K562 (cell line): ENCODE measurements around the gene HES4. TPM values are rescaled to one million over a fixed set of nuclear protein-coding genes. Genes with fewer than 3 reads are reported as not detected.
A peak's percentile ranks its signal among the peaks of the same experiment; 100 is the strongest.

Experiments
- ATF1 ChIP-seq, 2 experiments: fragments of 450-650 bp in 1 of 2; IDR thresholded peaks; 2 replicates each; pipeline ENCODE4 v1.6.1; 2016; ENCODE audit warnings: missing compliant biosample characterization in 1 of 2, missing genetic modification characterization in 1 of 2
- CHCHD3 ChIP-seq: fragments of 250-450 bp; sonication (Bioruptor Pico); IDR thresholded peaks from 2 replicates; pipeline ENCODE4 v2.1.2; 2022; ENCODE audit warnings: mild to moderate bottlenecking
- CREM ChIP-seq: IDR thresholded peaks from 2 replicates; pipeline ENCODE4 v1.6.1; 2014; ENCODE audit warnings: antibody characterized with exemption, low read depth
- E2F5 ChIP-seq: sonication (generic); formaldehyde crosslinking; IDR thresholded peaks from 2 replicates; pipeline ENCODE4 v1.8.0; 2022; ENCODE audit warnings: mild to moderate bottlenecking, missing genetic modification reagents
- EP400 ChIP-seq: fragments of 450-650 bp; IDR thresholded peaks from 2 replicates; pipeline ENCODE4 v1.6.1; 2017; ENCODE audit warnings: antibody characterized with exemption, mild to moderate bottlenecking, moderate library complexity
- HNRNPK ChIP-seq: fragments of 200-400 bp; formaldehyde crosslinking; IDR thresholded peaks from one replicate; pipeline ENCODE4 v1.6.1; 2018; ENCODE audit warnings: mild to moderate bottlenecking, low read depth, low read length; ENCODE audit not compliant: poor library complexity, severe bottlenecking
- MBD1 ChIP-seq: fragments of 250-450 bp; sonication (Bioruptor Pico); IDR thresholded peaks from 2 replicates; pipeline ENCODE4 v1.8.0; 2022; ENCODE audit warnings: inconsistent platforms
- MIER1 ChIP-seq: fragments of 450-650 bp; IDR thresholded peaks from 2 replicates; pipeline ENCODE4 v1.6.1; 2016; ENCODE audit warnings: antibody characterized with exemption, mild to moderate bottlenecking, low read depth
- NFE2L1 ChIP-seq: fragments of 450-650 bp; IDR thresholded peaks from 2 replicates; pipeline ENCODE4 v1.6.1; 2016; ENCODE audit warnings: missing genetic modification characterization, low read depth, mild to moderate bottlenecking, missing compliant biosample characterization, moderate library complexity, borderline replicate concordance
- NFRKB ChIP-seq: fragments of 450-650 bp; IDR thresholded peaks from 2 replicates; pipeline ENCODE4 v1.6.1; 2016; ENCODE audit warnings: low read depth
- NFYB ChIP-seq: IDR thresholded peaks from 2 replicates; pipeline ENCODE4 v1.6.1; 2011; ENCODE audit warnings: mild to moderate bottlenecking, moderate library complexity; ENCODE audit not compliant: insufficient read length; ENCODE audit errors: extremely low read depth
- PHB ChIP-seq: fragments of 250-450 bp; sonication (Bioruptor Pico); IDR thresholded peaks from 2 replicates; pipeline ENCODE4 v1.5.0; 2021
- PRMT5 ChIP-seq: sonication (generic); formaldehyde crosslinking; IDR thresholded peaks from 2 replicates; pipeline ENCODE4 v1.5.0; 2020; ENCODE audit warnings: missing genetic modification reagents
- TEAD4 ChIP-seq, 2 experiments: sonication (generic) in 1 of 2; formaldehyde crosslinking in 1 of 2; IDR thresholded peaks; 2 replicates each; pipeline versions ENCODE4 v1.6.1 to v1.8.0; 2012 to 2022; ENCODE audit warnings: borderline replicate concordance in 1 of 2, inconsistent platforms in 1 of 2, low read length in 1 of 2, mild to moderate bottlenecking in 1 of 2, missing genetic modification reagents in 1 of 2
- TRIM24 ChIP-seq, 2 experiments: fragments of 450-650 bp; IDR thresholded peaks; 2 replicates each; pipeline ENCODE4 v1.6.1; 2016
- ZBTB17 ChIP-seq: fragments of 450-650 bp; formaldehyde crosslinking; IDR thresholded peaks from 2 replicates; pipeline ENCODE4 v1.4.0; 2020; ENCODE audit warnings: mild to moderate bottlenecking
- ZBTB33 ChIP-seq: sonication (generic); formaldehyde crosslinking; IDR thresholded peaks from 2 replicates; pipeline ENCODE4 v1.8.1; 2023; ENCODE audit warnings: mild to moderate bottlenecking, missing genetic modification reagents
- polyA plus RNA-seq, 8 experiments: library from polyadenylated mRNA; depleted of rRNA in 4 of 8; stranded (reverse) in 5 of 8; unstranded in 3 of 8; fragments of >200 nt; fragmentation: Nextera tagmentation in 2 of 8; fragmentation: Illumina TruSeq in 1 of 8; extraction: Ambion mirVana in 2 of 8; extraction: Trizol in 1 of 8; gene quantifications; 2 replicates each; pipeline versions ENCODE4 v1.2.1 to v1.2.3, GENCODE V29; 2011 to 2014; ENCODE audit warnings: inconsistent platforms in 1 of 8, missing spikeins in 1 of 8
- total RNA-seq, 7 experiments: library from RNA; depleted of rRNA in 6 of 7; stranded (reverse); fragments of >200 nt in 6 of 7; fragmentation: Illumina TruSeq in 2 of 7; extraction: Trizol in 2 of 7; gene quantifications; 2 replicates each; pipeline versions ENCODE4 v1.2.1 to v1.2.3, GENCODE V29; 2011 to 2021; ENCODE audit warnings: low replicate concordance in 1 of 7
- TF ChIP-seq, protein P1 (sequence below): conservative IDR thresholded peaks from 2 replicates; pipeline ENCODE4 v1.6.1; 2011; ENCODE audit warnings: low read depth, mild to moderate bottlenecking, low read length; ENCODE audit not compliant: control insufficient read depth
- TF ChIP-seq, protein P2 (sequence below): fragments of 200-800 bp; sonication (Bioruptor generic); IDR thresholded peaks from 2 replicates; pipeline ENCODE4 v1.6.1; 2017; ENCODE audit warnings: missing genetic modification characterization, missing compliant biosample characterization

HES4 gene
- total and polyA plus RNA-seq, 9 of the 15 experiments (the other 6 are each of a cell fraction or from before 2014, with no cell fraction given) = 0.21 to 43.7 (median 5.3) TPM; not detected in 2

GRCh38 chr1:961132-961669, 38.7 kb downstream of the HES4 start (continued):
- TF ChIP-seq NFE2L1 = no peak
- TF ChIP-seq ZBTB33 (CRISPR knock-in tag) = peak; percentile 99
- 0 out of 2 replicates have a peak, but pooled peaks have one; percentile 42 for TF ChIP-seq E2F5 (CRISPR knock-in tag)
- TF ChIP-seq, protein P1, sequence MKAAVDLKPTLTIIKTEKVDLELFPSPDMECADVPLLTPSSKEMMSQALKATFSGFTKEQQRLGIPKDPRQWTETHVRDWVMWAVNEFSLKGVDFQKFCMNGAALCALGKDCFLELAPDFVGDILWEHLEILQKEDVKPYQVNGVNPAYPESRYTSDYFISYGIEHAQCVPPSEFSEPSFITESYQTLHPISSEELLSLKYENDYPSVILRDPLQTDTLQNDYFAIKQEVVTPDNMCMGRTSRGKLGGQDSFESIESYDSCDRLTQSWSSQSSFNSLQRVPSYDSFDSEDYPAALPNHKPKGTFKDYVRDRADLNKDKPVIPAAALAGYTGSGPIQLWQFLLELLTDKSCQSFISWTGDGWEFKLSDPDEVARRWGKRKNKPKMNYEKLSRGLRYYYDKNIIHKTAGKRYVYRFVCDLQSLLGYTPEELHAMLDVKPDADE = 0 out of 2 replicates have a peak, but pooled peaks have one; percentile 14
- no peak for TF ChIP-seq PHB (CRISPR knock-in tag)
- TF ChIP-seq NFRKB = no peak
- TF ChIP-seq NFYB = no peak
- no peak for TF ChIP-seq CHCHD3
- 0 out of 2 replicates have a peak, but pooled peaks have one; percentile 38 for TF ChIP-seq MBD1 (CRISPR knock-in tag)
- no peak for TF ChIP-seq CREM
- no peak for TF ChIP-seq PRMT5 (CRISPR knock-in tag)
- no peak for TF ChIP-seq TRIM24 (IDR thresholded peaks at IDR 0.05)
- TF ChIP-seq EP400 = peak; percentile 60; the same call in 1 of the 2 replicates
- TF ChIP-seq ZBTB17 = no peak
- TF ChIP-seq HNRNPK = no peak
- no peak for TF ChIP-seq MIER1
- TF ChIP-seq, protein P2, sequence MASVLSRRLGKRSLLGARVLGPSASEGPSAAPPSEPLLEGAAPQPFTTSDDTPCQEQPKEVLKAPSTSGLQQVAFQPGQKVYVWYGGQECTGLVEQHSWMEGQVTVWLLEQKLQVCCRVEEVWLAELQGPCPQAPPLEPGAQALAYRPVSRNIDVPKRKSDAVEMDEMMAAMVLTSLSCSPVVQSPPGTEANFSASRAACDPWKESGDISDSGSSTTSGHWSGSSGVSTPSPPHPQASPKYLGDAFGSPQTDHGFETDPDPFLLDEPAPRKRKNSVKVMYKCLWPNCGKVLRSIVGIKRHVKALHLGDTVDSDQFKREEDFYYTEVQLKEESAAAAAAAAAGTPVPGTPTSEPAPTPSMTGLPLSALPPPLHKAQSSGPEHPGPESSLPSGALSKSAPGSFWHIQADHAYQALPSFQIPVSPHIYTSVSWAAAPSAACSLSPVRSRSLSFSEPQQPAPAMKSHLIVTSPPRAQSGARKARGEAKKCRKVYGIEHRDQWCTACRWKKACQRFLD (CRISPR knock-in tag) = peak; percentile 44; the same call in 1 of the 2 replicates
- no peak for TF ChIP-seq ATF1 (CRISPR knock-in tag; IDR thresholded peaks at IDR 0.05)
- peak; percentile 22; the same call in 1 of the 2 replicates for TF ChIP-seq ATF1 (tag; IDR thresholded peaks at IDR 0.05)
- 0 out of 2 replicates have a peak, but pooled peaks have one; percentile 10 for TF ChIP-seq TEAD4 (IDR thresholded peaks at IDR 0.05; ENCODE audit: low read length)
- peak; percentile 68; the same call in 1 of the 2 replicates for TF ChIP-seq TEAD4 (CRISPR knock-in tag; IDR thresholded peaks at IDR 0.05; ENCODE audit: borderline replicate concordance)
